Omental fat pad (tissue), 4 donors: ENCODE data around the gene CRISP2. TPM values are rescaled to one million over a fixed set of nuclear protein-coding genes. Genes with fewer than 3 reads are reported as not detected.
"Not testable (repeated sequence)": the region's sequence is repeated elsewhere in the genome, so short reads cannot be mapped to it uniquely, and the experiment has no call there.

Source experiments
- ATAC-seq: fragments of 150-250 bp; one replicate; pipeline ENCODE4 v1.9.1; 2016; ENCODE audit warnings: mild to moderate bottlenecking, moderate library complexity; ENCODE audit not compliant: low FRiP score
- DNase-seq: peaks from one replicate; pipeline ENCODE4 v3.0.0-alpha.2; 2019; ENCODE audit warnings: low spot score
- CTCF ChIP-seq, 3 donors: fragments of 450-650 bp; IDR thresholded peaks; one replicate each; pipeline ENCODE4 v1.5.1; 2016 to 2017; ENCODE audit warnings: antibody characterized with exemption in 3 of 3, mild to moderate bottlenecking in 3 of 3, moderate library complexity in 2 of 3
- total RNA-seq, 4 donors: library from RNA; depleted of rRNA; stranded (reverse); fragments of >200 nt; gene quantifications; one replicate each; pipeline ENCODE4 v1.1.0, GENCODE V29; 2016

CRISP2 gene
- total RNA-seq, 4 donors from 2014 or later = not detected

- ATAC-seq (no peak), DNase-seq (no peak)
- no peak for TF ChIP-seq CTCF (IDR thresholded peaks at IDR 0.05)
Observed at GRCh38 chr6:49676671-49677281, 36.6 kb downstream of the CRISP2 start.

DNA sequence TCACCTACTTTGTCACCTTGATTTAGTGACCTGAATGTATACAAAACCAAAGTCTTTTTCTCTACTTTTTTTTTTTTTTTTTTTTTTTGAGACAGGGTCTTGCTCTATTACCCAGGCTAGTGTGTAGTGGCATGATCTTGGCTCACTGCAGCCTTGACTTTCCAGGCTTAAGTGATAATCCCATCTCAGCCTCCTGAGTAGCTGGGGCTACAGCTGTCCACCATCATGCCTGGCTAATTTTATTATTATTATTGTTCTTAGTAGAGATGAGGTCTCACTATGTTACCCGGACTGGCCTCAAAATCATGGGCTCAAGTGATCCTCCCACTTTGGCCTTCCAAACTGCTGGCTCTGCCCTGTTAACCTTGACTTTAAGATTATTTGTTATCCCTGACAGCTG lies 37.5 kb downstream of the CRISP2 start:
- no peak for ATAC-seq
- DNase-seq = no peak
- no peak for TF ChIP-seq CTCF (IDR thresholded peaks at IDR 0.05)

DNA sequence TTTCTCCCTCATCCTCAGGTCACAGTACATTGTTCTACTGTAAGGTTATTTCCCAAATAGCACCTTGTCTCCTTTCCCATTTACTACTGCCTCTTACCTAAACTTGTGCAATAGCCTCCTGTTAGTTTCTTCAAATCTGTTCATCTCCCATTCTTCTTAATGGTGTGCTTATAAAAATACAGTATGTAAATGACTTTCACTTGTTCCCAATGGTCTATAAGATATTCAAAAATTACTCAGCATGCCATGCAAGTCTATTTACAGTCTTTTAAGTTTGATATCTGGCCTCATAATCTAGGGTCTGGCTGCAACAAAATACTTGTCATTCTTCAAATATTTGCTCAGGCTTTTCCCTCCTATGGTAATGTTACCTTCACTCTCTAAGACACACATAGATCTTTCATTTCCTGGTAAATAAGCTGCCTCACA lies 45.2 kb downstream of the CRISP2 start:
- no peak for ATAC-seq
- TF ChIP-seq CTCF (IDR thresholded peaks at IDR 0.05) = no peak
- DNase-seq = no peak

- DNase-seq (no peak), ATAC-seq (no peak)
- TF ChIP-seq CTCF (IDR thresholded peaks at IDR 0.05) = no peak
Observed at GRCh38 chr6:49666930-49667757, 46.2 kb downstream of the CRISP2 start.

- no peak for ATAC-seq
- TF ChIP-seq CTCF (IDR thresholded peaks at IDR 0.05) = no peak
Observed at GRCh38 chr6:49666480-49666879, 46.9 kb downstream of the CRISP2 start.

GRCh38 chr6:49664817-49665216 lies 48.5 kb downstream of the CRISP2 start:
- ATAC-seq (no peak), DNase-seq (no peak)
- no peak for TF ChIP-seq CTCF (IDR thresholded peaks at IDR 0.05)

More at GRCh38 chr6:49666480-49666879, 46.9 kb downstream of the CRISP2 start:
- DNase-seq = no peak

GRCh38 chr6:49664054-49664453 lies 49.3 kb downstream of the CRISP2 start:
- not testable (repeated sequence) for ATAC-seq, DNase-seq
